ENCODE results near the gene EIF3B. TPM values are rescaled to one million over a fixed set of nuclear protein-coding genes. Genes with fewer than 3 reads are reported as not detected.

EIF3B gene
- total RNA-seq, 1 experiment from 2014 or later, result 364 TPM

- no TSS peak for BruUV-seq (replicated peaks)
- Histone ChIP-seq H3K27ac (ENCODE audit: low read depth, low read length, poor library complexity, severe bottlenecking) (no peak overlapping the region), H3K36me3 (ENCODE audit: insufficient read depth, low read length, poor library complexity, severe bottlenecking) (no peaks in the 10 kb centered on the region), H3K4me3 (ENCODE audit: low read depth, low read length, poor library complexity, severe bottlenecking) (no peak overlapping the region), H3K27me3 (replicated peaks; ENCODE audit: insufficient read depth, low read depth, low read length, poor library complexity) (no peaks in the 10 kb centered on the region), H3K4me1 (ENCODE audit: insufficient read depth, low read length, poor library complexity, severe bottlenecking) (no peaks in the 10 kb centered on the region), H3K9me3 (ENCODE audit: low read depth, low read length, poor library complexity, severe bottlenecking) (no peaks in the 10 kb centered on the region)
- TF ChIP-seq EZH2 (IDR thresholded peaks at IDR 0.05; ENCODE audit: borderline replicate concordance, low read depth, low read length, poor library complexity, severe bottlenecking) (no peak), CTCF (conservative IDR thresholded peaks at IDR 0.05; ENCODE audit: low read depth, low read length) (no peak)
- ChIA-PET CTCF (no interaction called here), POLR2A (ENCODE audit: low non-redundant PET) (no interaction called here)
- intact Hi-C loops (cut with micrococcal nuclease; ENCODE audit: unreplicated experiment), result no loop called here
- no peak for DNase-seq (ENCODE audit: low spot score)
Observed at GRCh38 chr7:2321020-2321419, 33.6 kb upstream of the EIF3B start.

DNA sequence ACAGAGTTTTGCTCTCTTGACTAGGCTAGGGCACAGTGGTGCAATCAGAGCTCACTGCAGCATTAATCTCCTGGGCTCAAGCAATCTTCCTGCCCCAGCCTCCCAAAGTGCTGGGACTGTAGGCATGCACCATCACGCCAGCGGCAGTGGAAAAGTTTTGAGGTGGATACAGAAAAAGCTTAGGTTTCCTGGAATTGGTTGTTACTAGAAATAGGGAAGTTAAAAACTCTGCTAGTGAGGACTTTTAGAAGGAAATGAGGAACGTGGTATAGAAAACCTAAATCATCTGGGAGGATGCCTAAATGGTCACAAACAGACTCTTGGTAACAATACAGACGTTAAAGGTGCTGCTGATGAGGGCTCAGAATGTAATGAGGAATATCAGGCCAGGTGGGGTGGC, 29.5 kb upstream of the EIF3B start:
- ChIA-PET CTCF (no interaction called here), POLR2A (ENCODE audit: low non-redundant PET) (no interaction called here)
- H3K4me1 ChIP-seq (ENCODE audit: insufficient read depth, low read length, poor library complexity, severe bottlenecking), result no peaks in the 10 kb centered on the region
- H3K36me3 ChIP-seq (ENCODE audit: insufficient read depth, low read length, poor library complexity, severe bottlenecking), result no peaks in the 10 kb centered on the region
- H3K27me3 ChIP-seq (replicated peaks; ENCODE audit: insufficient read depth, low read depth, low read length, poor library complexity), result no peaks in the 10 kb centered on the region
- H3K9me3 ChIP-seq (ENCODE audit: low read depth, low read length, poor library complexity, severe bottlenecking), result no peaks in the 10 kb centered on the region
- TF ChIP-seq EZH2 (IDR thresholded peaks at IDR 0.05; ENCODE audit: borderline replicate concordance, low read depth, low read length, poor library complexity, severe bottlenecking) (no peak), CTCF (conservative IDR thresholded peaks at IDR 0.05; ENCODE audit: low read depth, low read length) (no peak)
- no peak for DNase-seq (ENCODE audit: low spot score)
- no peak overlapping the region for H3K4me3 ChIP-seq (ENCODE audit: low read depth, low read length, poor library complexity, severe bottlenecking)
- intact Hi-C loops (cut with micrococcal nuclease; ENCODE audit: unreplicated experiment), result no loop called here
- no peak overlapping the region for H3K27ac ChIP-seq (ENCODE audit: low read depth, low read length, poor library complexity, severe bottlenecking)
- no TSS peak for BruUV-seq (replicated peaks)

GRCh38 chr7:2326951-2327350, 27.7 kb upstream of the EIF3B start:
- no peaks in the 10 kb centered on the region for H3K27me3 ChIP-seq (replicated peaks; ENCODE audit: insufficient read depth, low read depth, low read length, poor library complexity)
- no peak overlapping the region for H3K27ac ChIP-seq (ENCODE audit: low read depth, low read length, poor library complexity, severe bottlenecking)
- H3K4me3 ChIP-seq (ENCODE audit: low read depth, low read length, poor library complexity, severe bottlenecking), result no peak overlapping the region
- CTCF ChIA-PET, result no interaction called here
- no peaks in the 10 kb centered on the region for H3K9me3 ChIP-seq (ENCODE audit: low read depth, low read length, poor library complexity, severe bottlenecking)
- H3K4me1 ChIP-seq (ENCODE audit: insufficient read depth, low read length, poor library complexity, severe bottlenecking), result no peaks in the 10 kb centered on the region
- intact Hi-C loops (cut with micrococcal nuclease; ENCODE audit: unreplicated experiment), result no loop called here
- POLR2A ChIA-PET (ENCODE audit: low non-redundant PET), result no interaction called here
- DNase-seq (ENCODE audit: low spot score), result no peak
- TF ChIP-seq CTCF (conservative IDR thresholded peaks at IDR 0.05; ENCODE audit: low read depth, low read length) (no peak), EZH2 (IDR thresholded peaks at IDR 0.05; ENCODE audit: borderline replicate concordance, low read depth, low read length, poor library complexity, severe bottlenecking) (no peak)
- no peaks in the 10 kb centered on the region for H3K36me3 ChIP-seq (ENCODE audit: insufficient read depth, low read length, poor library complexity, severe bottlenecking)
- no TSS peak for BruUV-seq (replicated peaks)
